Trophoblast cell (in vitro differentiated cells and primary cell): Measurements from ENCODE around the gene SMAP2.
A peak's percentile ranks its signal among the peaks of the same experiment; 100 is the strongest.

ENCODE experiments used
- DNase-seq, 2 donors: peaks; one replicate each; pipeline ENCODE4 v3.0.0-alpha.2; 2016
- H2AFZ ChIP-seq: 2 replicates; pipeline ENCODE4 v1.6.1; 2013; ENCODE audit warnings: low read length, moderate library complexity, mild to moderate bottlenecking; ENCODE audit not compliant: insufficient read depth, poor library complexity
- H2AK5ac ChIP-seq: 2 replicates; pipeline ENCODE4 v1.6.1; 2013; ENCODE audit warnings: mild to moderate bottlenecking, low read length
- H2BK120ac ChIP-seq: 2 replicates; pipeline ENCODE4 v1.6.1; 2013; ENCODE audit warnings: low read length, mild to moderate bottlenecking, moderate library complexity; ENCODE audit not compliant: insufficient read depth, poor library complexity
- H2BK12ac ChIP-seq: 2 replicates; pipeline ENCODE4 v1.6.1; 2013; ENCODE audit warnings: mild to moderate bottlenecking, low read length, moderate library complexity
- H2BK5ac ChIP-seq: 2 replicates; pipeline ENCODE4 v1.6.1; 2013; ENCODE audit warnings: low read length, low read depth, moderate library complexity, mild to moderate bottlenecking; ENCODE audit not compliant: poor library complexity
- H3K14ac ChIP-seq: 2 replicates; pipeline ENCODE4 v1.6.1; 2013; ENCODE audit warnings: mild to moderate bottlenecking, low read length
- H3K18ac ChIP-seq: 2 replicates; pipeline ENCODE4 v1.6.1; 2013; ENCODE audit warnings: mild to moderate bottlenecking, low read length
- H3K23ac ChIP-seq: 2 replicates; pipeline ENCODE4 v1.6.1; 2013; ENCODE audit warnings: low read length
- H3K27ac ChIP-seq: 2 replicates; pipeline ENCODE4 v1.5.1; 2013; ENCODE audit warnings: low read depth, mild to moderate bottlenecking, inconsistent platforms, low read length, moderate library complexity
- H3K27me3 ChIP-seq: 2 replicates; pipeline ENCODE4 v1.6.1; 2013; ENCODE audit warnings: inconsistent platforms, mild to moderate bottlenecking, low read length, moderate library complexity; ENCODE audit not compliant: insufficient read depth
- H3K36me3 ChIP-seq, 2 experiments: 1 replicate in 1 of 2; 2 replicates in 1 of 2; pipeline ENCODE4 v1.6.1; 2013; ENCODE audit warnings: low read length in 2 of 2, mild to moderate bottlenecking in 2 of 2, moderate library complexity in 1 of 2; ENCODE audit not compliant: insufficient read depth in 2 of 2, control insufficient read depth in 1 of 2
- H3K4ac ChIP-seq: 2 replicates; pipeline ENCODE4 v1.6.1; 2013; ENCODE audit warnings: low read depth, mild to moderate bottlenecking, low read length, moderate library complexity
- H3K4me1 ChIP-seq, 2 experiments: 1 replicate in 1 of 2; 2 replicates in 1 of 2; pipeline ENCODE4 v1.6.1; 2013; ENCODE audit warnings: low read length in 2 of 2, mild to moderate bottlenecking in 2 of 2, moderate library complexity in 1 of 2; ENCODE audit not compliant: insufficient read depth in 2 of 2, control insufficient read depth in 1 of 2
- H3K4me2 ChIP-seq: 2 replicates; pipeline ENCODE4 v1.6.1; 2013; ENCODE audit warnings: inconsistent platforms, mild to moderate bottlenecking, low read length, moderate library complexity
- H3K4me3 ChIP-seq: 2 replicates; pipeline ENCODE4 v1.5.1; 2013; ENCODE audit warnings: mild to moderate bottlenecking, low read depth, low read length, inconsistent platforms
- H3K79me1 ChIP-seq: one replicate; pipeline ENCODE4 v1.6.1; 2013; ENCODE audit warnings: low read length
- H3K79me2 ChIP-seq: 2 replicates; pipeline ENCODE4 v1.6.1; 2013; ENCODE audit warnings: low read length, mild to moderate bottlenecking; ENCODE audit not compliant: control insufficient read depth, insufficient read depth, poor library complexity
- H3K9ac ChIP-seq: 2 replicates; pipeline ENCODE4 v1.6.1; 2013; ENCODE audit warnings: mild to moderate bottlenecking, low read length
- H3K9me3 ChIP-seq: 2 replicates; pipeline ENCODE4 v1.6.1; 2013; ENCODE audit warnings: low read depth, mild to moderate bottlenecking, control low read depth, inconsistent platforms, low read length; ENCODE audit not compliant: insufficient read depth
- H4K12ac ChIP-seq: 2 replicates; pipeline ENCODE4 v1.6.1; 2013; ENCODE audit warnings: low read depth, mild to moderate bottlenecking, low read length, moderate library complexity
- H4K8ac ChIP-seq: 2 replicates; pipeline ENCODE4 v1.6.1; 2013; ENCODE audit warnings: low read depth, mild to moderate bottlenecking, low read length, moderate library complexity
- H4K91ac ChIP-seq: one replicate; pipeline ENCODE4 v1.6.1; 2013; ENCODE audit warnings: low read depth, mild to moderate bottlenecking, low read length, moderate library complexity
- WGBS: extraction: QIAGEN DNeasy Blood & Tissue Kit; methylation state at CpG from one replicate; pipeline ENCODE4 v1.1.7; 2013; ENCODE audit warnings: missing lambda C conversion rate; ENCODE audit not compliant: insufficient read length, insufficient coverage; ENCODE audit errors: extremely low coverage; 5-methylcytosine and 5-hydroxymethylcytosine counted together

The SMAP2 gene

GRCh38 chr1:40371707-40372258 lies 1.7 kb upstream of the SMAP2 start:
- Histone ChIP-seq H4K91ac (no peak overlapping the region), H3K23ac (no peak overlapping the region), H3K27me3 (no peaks in the 10 kb centered on the region), H2BK5ac (no peak overlapping the region), H3K9me3 (no peaks in the 10 kb centered on the region), H3K79me1 (peaks cover 2% of the 10 kb centered on the region), H2AFZ (no peak overlapping the region), H2BK120ac (no peak overlapping the region), H3K4me3 (no peak overlapping the region), H3K14ac (no peak overlapping the region), H3K18ac (no peak overlapping the region), H3K27ac (no peak overlapping the region), H4K8ac (no peak overlapping the region), H2AK5ac (no peak overlapping the region), H3K4ac (no peak overlapping the region), H2BK12ac (no peak overlapping the region), H4K12ac (no peak overlapping the region), H3K36me3 (no peaks in the 10 kb centered on the region), H3K79me2 (peaks cover 2% of the 10 kb centered on the region), H3K9ac (no peak overlapping the region), H3K4me1 (peaks cover 0 to 2% of the 10 kb centered on the region in 2 experiments), H3K4me2 (no peak overlapping the region)
- no CpG with 5 or more reads among the region's 4 CpGs for WGBS
- no peak for DNase-seq

- H3K23ac ChIP-seq, result no peak overlapping the region
- H3K9ac ChIP-seq, result no peak overlapping the region
- DNase-seq, result no peak
- H3K4ac ChIP-seq, result no peak overlapping the region
- H2BK5ac ChIP-seq, result no peak overlapping the region
- H4K8ac ChIP-seq, result peak overlapping the region; percentile 12
- no peak overlapping the region for H2AK5ac ChIP-seq
- H3K79me1 ChIP-seq, result peaks cover 2% of the 10 kb centered on the region
- H3K9me3 ChIP-seq, result no peaks in the 10 kb centered on the region
- H2BK120ac ChIP-seq, result no peak overlapping the region
- no peak overlapping the region for H4K91ac ChIP-seq
- H2BK12ac ChIP-seq, result no peak overlapping the region
- no peak overlapping the region for H3K27ac ChIP-seq
- H3K4me1 ChIP-seq, result peaks cover 0 to 2% of the 10 kb centered on the region in 2 experiments
- no CpG with 5 or more reads among the region's 6 CpGs for WGBS
- H3K36me3 ChIP-seq, result no peaks in the 10 kb centered on the region
- no peak overlapping the region for H2AFZ ChIP-seq
- H3K79me2 ChIP-seq, result peaks cover 2% of the 10 kb centered on the region
- no peak overlapping the region for H3K4me3 ChIP-seq
- H3K4me2 ChIP-seq, result peak overlapping the region; percentile 54
- H4K12ac ChIP-seq, result no peak overlapping the region
- H3K18ac ChIP-seq, result no peak overlapping the region
- no peak overlapping the region for H3K14ac ChIP-seq
- H3K27me3 ChIP-seq, result no peaks in the 10 kb centered on the region
These were observed 737 bp upstream of the SMAP2 start for GRCh38 chr1:40372658-40373322.

GRCh38 chr1:40377512-40377911 lies 4.0 kb downstream of the SMAP2 start:
- Histone ChIP-seq H3K36me3 (no peaks in the 10 kb centered on the region), H3K4me2 (no peak overlapping the region), H3K9me3 (no peaks in the 10 kb centered on the region), H2BK120ac (no peak overlapping the region), H3K79me1 (peaks cover 2% of the 10 kb centered on the region), H4K8ac (no peak overlapping the region), H4K91ac (no peak overlapping the region), H2BK12ac (no peak overlapping the region), H3K9ac (no peak overlapping the region), H2BK5ac (no peak overlapping the region), H3K4ac (no peak overlapping the region), H3K4me1 (peaks cover 0 to 2% of the 10 kb centered on the region in 2 experiments), H2AFZ (no peak overlapping the region), H3K27me3 (no peaks in the 10 kb centered on the region), H3K79me2 (peaks cover 2% of the 10 kb centered on the region), H3K23ac (no peak overlapping the region), H3K14ac (no peak overlapping the region), H2AK5ac (no peak overlapping the region), H3K18ac (no peak overlapping the region), H3K4me3 (no peak overlapping the region), H3K27ac (no peak overlapping the region), H4K12ac (no peak overlapping the region)
- no peak for DNase-seq
- WGBS, result no CpG with 5 or more reads among the region's 1 CpG

DNA sequence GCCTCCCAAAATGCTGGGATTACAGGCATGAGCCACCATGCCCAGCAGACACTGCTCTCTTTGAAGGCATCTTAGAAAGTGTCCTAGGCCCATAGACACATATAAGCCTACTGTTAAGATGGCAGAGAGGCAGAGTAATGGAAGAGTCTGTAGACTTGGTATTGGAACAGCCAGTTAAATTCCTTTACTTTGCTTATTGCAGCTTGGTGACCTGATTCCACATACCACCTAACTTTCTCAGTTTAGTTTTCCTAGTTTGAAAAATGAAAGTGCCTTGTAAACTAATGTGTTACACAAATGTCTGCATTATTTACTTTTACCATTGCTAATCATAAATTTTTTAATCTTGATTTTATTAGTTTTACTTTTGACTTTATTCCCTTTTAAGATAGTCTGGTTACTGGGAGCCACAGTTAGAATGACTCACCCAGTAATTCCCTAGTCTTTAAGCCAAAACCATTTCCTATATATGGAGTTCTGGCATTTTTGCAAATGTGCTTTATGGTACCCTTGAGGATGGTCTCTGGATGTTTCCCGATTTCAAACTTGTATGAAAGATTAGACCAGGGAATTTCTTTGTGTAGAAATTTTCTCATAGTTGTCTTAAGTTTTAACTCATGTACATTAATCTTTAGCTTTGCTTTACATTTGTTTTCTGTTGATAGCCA lies 6.4 kb downstream of the SMAP2 start:
- H2BK12ac ChIP-seq, result no peak overlapping the region
- H3K9ac ChIP-seq, result no peak overlapping the region
- H3K4me2 ChIP-seq, result no peak overlapping the region
- no peaks in the 10 kb centered on the region for H3K4me1 ChIP-seq
- no peaks in the 10 kb centered on the region for H3K79me2 ChIP-seq
- no peak overlapping the region for H4K8ac ChIP-seq
- H3K27me3 ChIP-seq, result no peaks in the 10 kb centered on the region
- H4K12ac ChIP-seq, result no peak overlapping the region
- no peak overlapping the region for H3K27ac ChIP-seq
- H4K91ac ChIP-seq, result no peak overlapping the region
- no peak overlapping the region for H3K4ac ChIP-seq
- H3K18ac ChIP-seq, result no peak overlapping the region
- H2BK120ac ChIP-seq, result no peak overlapping the region
- H3K4me3 ChIP-seq, result no peak overlapping the region
- no peak overlapping the region for H3K23ac ChIP-seq
- no peak for DNase-seq
- no peaks in the 10 kb centered on the region for H3K79me1 ChIP-seq
- H3K14ac ChIP-seq, result no peak overlapping the region
- H2AFZ ChIP-seq, result no peak overlapping the region
- no peaks in the 10 kb centered on the region for H3K36me3 ChIP-seq
- H3K9me3 ChIP-seq, result no peaks in the 10 kb centered on the region
- no CpG with 5 or more reads among the region's 1 CpG for WGBS
- H2BK5ac ChIP-seq, result no peak overlapping the region
- H2AK5ac ChIP-seq, result no peak overlapping the region
